NB4 (cell line): ENCODE measurements around the gene KIF13A.

Experiments used
- POLR2A ChIP-seq: IDR thresholded peaks from 2 replicates; pipeline ENCODE4 v1.6.1; 2011; ENCODE audit warnings: mild to moderate bottlenecking; ENCODE audit not compliant: insufficient read length; ENCODE audit errors: extremely low read depth
- TF ChIP-seq, protein P1 (sequence below): IDR thresholded peaks from one replicate; pipeline ENCODE4 v1.5.1; 2012; ENCODE audit warnings: low read depth, low read length
- TF ChIP-seq, protein P2 (sequence below): IDR thresholded peaks from 2 replicates; pipeline ENCODE4 v1.6.1; 2011; ENCODE audit warnings: low read depth, low read length

DNA sequence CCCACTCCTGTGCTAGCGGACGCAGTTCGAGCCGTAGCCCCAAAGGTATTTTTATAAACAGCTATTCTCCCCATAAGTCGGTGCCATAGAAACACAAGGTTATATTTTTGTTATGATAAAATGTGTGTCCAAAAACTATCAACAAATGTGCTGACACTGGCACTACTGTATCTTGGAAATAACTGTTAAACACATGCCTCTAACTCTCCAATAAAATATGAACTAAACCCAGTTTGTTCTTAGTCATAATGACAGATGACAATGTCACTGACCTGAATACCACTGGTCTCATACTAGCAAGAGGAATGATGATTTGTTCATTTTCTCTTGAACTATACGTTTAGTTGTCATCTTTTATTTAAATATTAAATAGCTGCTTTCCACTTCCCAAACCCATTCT lies 229.3 kb downstream of the KIF13A start:
- TF ChIP-seq, protein P1, sequence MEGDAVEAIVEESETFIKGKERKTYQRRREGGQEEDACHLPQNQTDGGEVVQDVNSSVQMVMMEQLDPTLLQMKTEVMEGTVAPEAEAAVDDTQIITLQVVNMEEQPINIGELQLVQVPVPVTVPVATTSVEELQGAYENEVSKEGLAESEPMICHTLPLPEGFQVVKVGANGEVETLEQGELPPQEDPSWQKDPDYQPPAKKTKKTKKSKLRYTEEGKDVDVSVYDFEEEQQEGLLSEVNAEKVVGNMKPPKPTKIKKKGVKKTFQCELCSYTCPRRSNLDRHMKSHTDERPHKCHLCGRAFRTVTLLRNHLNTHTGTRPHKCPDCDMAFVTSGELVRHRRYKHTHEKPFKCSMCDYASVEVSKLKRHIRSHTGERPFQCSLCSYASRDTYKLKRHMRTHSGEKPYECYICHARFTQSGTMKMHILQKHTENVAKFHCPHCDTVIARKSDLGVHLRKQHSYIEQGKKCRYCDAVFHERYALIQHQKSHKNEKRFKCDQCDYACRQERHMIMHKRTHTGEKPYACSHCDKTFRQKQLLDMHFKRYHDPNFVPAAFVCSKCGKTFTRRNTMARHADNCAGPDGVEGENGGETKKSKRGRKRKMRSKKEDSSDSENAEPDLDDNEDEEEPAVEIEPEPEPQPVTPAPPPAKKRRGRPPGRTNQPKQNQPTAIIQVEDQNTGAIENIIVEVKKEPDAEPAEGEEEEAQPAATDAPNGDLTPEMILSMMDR, result no peak
- TF ChIP-seq POLR2A, result no peak
- TF ChIP-seq, protein P2, sequence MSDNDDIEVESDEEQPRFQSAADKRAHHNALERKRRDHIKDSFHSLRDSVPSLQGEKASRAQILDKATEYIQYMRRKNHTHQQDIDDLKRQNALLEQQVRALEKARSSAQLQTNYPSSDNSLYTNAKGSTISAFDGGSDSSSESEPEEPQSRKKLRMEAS, result no peak
